GOT3 (cell line): Measurements from ENCODE around the gene CTSA.

ENCODE experiments used
- DNase-seq: peaks from one replicate; lab custom pipeline; 2025; ENCODE audit warnings: mixed read lengths; lab: John Stamatoyannopoulos, UW

CTSA gene

GRCh38 chr20:45890985-45891983 lies at the start of gene CTSA, which contains the start of gene NEURL2:
Gene CTSA (plus strand): TSS chr20:45891335. CDS start chr20:45891569, 234 bp downstream.
Gene NEURL2 (minus strand): TSS chr20:45891208. CDS start chr20:45890991, 217 bp downstream.
- peak; percentile 91 for DNase-seq

- no peak for DNase-seq
Observed at GRCh38 chr20:45841407-45842129, 49.6 kb upstream of the CTSA start.

- DNase-seq = no peak
Observed at GRCh38 chr20:45842169-45842812, 48.8 kb upstream of the CTSA start.

GRCh38 chr20:45843506-45843905 lies 47.6 kb upstream of the CTSA start:
- DNase-seq = no peak

- no peak for DNase-seq
Observed at GRCh38 chr20:45845452-45845851, 45.7 kb upstream of the CTSA start.

GRCh38 chr20:45848421-45848820 lies 42.7 kb upstream of the CTSA start:
- DNase-seq = no peak

- no peak for DNase-seq
Observed at GRCh38 chr20:45848969-45849582, 42.1 kb upstream of the CTSA start.

DNA sequence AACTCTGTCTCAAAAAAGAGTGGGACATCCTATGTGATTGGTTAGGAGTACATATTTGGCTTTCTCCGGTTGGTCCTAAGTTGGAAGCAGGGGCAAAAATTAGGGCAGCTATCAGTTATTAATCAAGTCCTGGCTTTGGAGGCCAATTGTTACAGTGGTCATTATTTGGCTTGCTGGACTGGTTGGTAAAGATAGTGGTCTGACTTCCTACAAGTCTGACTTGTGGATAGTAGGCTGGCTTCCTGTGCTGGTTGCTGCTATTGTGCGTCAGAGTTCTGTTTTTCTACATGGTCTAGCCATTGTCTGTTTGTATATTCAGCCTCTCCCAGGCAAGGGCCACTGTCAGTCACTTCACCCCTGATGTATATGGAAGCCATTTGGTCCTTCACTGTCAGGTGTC lies 40.9 kb upstream of the CTSA start:
- no peak for DNase-seq

- DNase-seq = no peak
Observed at GRCh38 chr20:45850926-45851325, 40.2 kb upstream of the CTSA start.

DNA sequence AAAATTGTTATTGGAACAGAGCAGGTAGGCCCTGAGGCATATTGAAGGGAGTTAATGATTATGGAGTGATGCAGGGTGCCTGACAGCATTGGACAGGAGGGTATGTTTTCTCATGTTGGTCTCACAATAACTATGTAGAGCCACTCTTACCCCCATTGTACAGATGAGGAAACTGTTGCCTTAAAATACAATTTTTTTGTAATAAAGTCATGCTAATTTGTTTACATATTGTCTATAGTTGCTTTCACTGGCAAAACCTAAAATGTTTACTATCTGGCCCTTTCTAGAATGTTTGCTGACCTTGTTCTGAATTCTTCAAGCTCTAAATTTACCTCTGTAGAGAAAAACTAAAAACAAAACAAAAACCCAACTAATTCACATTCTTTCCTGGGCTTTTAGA lies 39.6 kb upstream of the CTSA start:
- no peak for DNase-seq

- no peak for DNase-seq
Observed at GRCh38 chr20:45852326-45852725, 38.8 kb upstream of the CTSA start.

DNA sequence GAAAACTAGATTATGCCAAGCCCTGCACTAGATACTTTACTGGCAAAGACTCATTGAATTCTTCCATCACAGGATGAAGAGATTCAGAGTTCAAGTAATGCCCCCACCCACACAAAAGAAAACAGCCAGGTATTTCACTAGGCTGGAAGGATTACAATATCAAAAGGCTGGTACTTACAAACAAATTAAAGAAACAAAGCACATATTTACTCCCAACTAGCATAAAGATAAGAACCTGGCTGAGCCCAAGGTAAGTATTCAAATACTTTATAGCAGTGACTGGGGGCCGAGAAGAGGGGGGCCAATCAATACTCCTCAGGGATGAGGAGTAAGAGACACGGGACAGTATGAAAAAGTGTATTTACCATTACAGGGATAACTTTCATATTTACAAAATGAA lies 37.7 kb upstream of the CTSA start:
- DNase-seq = no peak

DNA sequence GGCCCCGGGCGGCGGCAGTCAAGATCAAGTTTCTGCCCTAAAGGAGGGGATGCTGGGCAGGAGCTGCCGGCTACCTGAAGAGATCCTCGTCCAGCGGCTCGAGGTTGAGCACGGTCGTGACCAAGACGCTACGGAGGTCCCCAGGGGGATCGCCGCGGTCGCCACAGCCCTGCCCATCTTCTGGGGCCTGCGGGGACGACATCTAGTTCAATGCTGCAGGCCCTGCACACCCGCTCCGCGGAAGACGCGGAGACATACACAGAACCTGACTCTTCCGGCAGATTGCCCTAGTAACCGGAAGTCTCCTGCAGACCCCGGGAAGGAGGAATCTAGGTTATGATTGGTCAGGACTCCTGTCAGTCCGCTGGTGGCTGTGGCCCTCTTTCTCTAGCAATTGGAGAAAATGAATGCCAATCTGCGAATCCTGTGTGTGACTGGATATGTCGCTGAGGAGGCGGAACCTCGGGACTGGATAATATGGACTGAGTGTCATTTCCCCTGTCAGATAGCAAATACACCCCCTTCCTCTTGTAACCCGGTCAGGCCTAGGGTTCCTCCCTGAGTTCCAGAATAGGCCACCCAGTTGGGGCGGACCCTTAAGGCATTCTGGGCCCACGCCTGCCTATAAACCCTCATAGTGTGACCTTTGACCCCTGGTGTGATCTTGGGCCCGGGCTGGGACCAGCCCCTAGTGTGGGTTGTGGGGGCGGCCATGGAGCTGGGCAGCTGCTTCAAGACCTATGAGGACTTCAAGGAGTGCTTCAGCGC lies 33.8 kb upstream of the CTSA start, which contains the start of the genes ACOT8 and ZSWIM3:
ACOT8 (minus strand) TSS at position 279 of the 768 bp plus-strand sequence; CDS start at position 202, 77 bp downstream.
ZSWIM3 (plus strand) TSS at position 501 of the 768 bp plus-strand sequence; CDS start at position 713, 212 bp downstream.
- peak; percentile 94 for DNase-seq

- no peak for DNase-seq
Observed at GRCh38 chr20:45857882-45858216, 33.3 kb upstream of the CTSA start.

DNA sequence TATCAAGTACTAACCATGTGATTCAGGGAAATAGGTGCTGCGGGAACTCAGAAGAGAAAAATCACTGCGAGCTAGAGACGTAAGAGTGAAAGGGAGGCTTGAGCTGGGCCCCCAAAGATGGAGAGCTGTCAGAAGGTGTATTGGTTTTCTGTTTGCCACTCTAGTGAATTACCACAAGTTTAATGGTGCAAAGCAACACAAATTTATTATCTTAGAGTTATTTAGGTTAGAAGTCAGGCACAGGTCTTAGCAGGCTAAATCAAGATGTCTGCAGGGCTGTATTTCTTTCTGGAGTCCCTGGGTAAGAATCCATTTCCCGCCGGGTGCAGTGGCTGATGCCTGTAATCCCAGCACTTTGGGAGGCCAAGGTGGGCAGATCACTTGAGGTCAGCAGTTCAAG lies 31.2 kb upstream of the CTSA start:
- DNase-seq = no peak

- DNase-seq = no peak
Observed at GRCh38 chr20:45860560-45861220, 30.4 kb upstream of the CTSA start.

DNA sequence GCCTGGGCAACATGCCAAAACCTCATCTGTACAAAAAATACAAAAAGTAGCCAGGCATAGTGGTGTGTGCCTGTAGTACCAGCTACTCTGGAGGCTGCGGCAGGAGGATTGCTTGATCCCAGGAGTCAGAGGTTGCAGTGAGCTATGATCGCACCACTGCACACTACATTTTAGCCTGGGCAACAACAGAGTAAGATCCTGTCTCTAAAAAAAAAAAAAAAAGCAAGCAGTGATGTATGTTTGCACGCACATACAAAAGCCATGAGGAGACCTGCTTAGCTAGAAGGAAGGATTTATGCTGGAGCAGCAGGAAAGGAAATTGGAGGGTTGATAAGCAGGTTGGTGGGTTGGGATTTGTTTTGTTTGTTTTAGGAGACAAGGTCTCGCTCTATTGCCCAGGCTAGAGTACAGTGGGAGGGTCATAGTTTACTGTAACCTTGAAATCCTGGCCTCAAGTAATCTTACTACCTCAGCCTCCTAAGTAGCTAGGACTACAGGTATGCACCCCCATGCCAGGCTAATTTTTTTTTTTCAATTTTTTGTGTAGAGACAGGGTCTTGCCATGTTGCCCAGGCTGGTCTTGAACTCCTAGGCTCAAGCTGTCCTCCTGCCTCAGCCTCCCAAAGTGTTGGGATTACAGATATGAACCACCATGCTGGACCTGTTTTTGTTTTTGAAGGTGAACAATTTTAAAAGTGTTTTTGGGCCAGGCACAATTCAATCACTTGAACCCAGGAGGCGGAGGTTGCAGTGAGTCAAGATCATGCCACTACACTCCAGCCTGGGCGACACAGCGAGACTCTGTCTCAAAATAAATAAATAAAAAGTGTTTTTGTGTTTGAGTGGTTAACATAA lies 29.7 kb upstream of the CTSA start:
- no peak for DNase-seq

DNA sequence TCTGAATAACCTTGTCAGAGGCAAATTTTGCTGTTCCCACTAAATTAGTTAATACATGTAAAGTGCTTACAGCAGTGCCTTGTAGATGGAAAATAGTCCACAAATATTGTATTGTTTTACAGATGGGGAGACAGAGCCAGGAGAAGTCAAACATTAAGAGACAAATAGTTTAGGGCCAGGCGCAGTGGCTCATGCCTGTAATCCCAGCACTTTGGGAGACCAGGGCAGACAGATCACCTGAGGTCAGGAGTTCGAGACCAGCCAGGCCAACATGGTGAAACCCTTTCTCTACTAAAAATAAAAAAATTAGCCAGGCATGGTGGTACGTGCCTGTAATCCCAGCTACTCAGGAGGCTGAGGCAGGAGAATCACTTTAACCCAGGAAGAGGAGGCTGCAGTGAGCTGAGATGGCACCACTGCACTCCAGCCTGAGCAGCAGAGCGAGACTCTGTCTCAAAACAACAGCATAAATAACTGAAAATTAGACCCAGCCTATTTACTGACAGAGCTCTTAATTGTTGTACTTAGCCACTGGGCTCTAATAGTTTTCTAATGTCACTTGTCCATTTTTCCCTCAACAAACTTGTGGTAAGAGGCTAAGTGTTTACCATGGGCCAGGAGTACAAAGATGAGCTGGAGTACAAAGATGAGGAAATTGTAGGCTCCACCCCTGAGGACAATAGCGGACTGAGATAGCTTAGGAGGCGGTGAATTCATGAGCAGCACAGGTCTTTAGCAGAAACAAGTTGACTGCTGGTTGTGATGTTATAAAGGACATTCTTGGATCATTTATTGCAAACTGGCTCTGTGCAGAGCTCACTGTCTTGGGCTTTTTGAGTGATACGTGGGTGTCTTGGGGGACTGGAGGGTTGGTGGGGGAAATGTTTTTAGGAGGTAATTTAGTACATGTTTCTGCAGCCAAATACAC lies 27.3 kb upstream of the CTSA start:
- no peak for DNase-seq
